ENCODE results near the gene MUC5AC. TPM values are rescaled to one million over a fixed set of nuclear protein-coding genes. Genes with fewer than 3 reads are reported as not detected.
"Not testable (repeated sequence)": the region's sequence is repeated elsewhere in the genome, so short reads cannot be mapped to it uniquely, and the experiment has no call there.

MUC5AC gene
- total RNA-seq, 1 donor from 2014 or later = not detected

- Histone ChIP-seq H3K4me3 (ENCODE audit: low read depth, low read length) (no peak overlapping the region), H3K36me3 (ENCODE audit: control insufficient read depth, insufficient read depth, low read length) (no peaks in the 10 kb centered on the region), H3K27me3 (ENCODE audit: control insufficient read depth, insufficient read depth, low read length) (no peaks in the 10 kb centered on the region)
- TF ChIP-seq CTCF (IDR thresholded peaks at IDR 0.05; ENCODE audit: insufficient read depth, low read length, poor library complexity, severe bottlenecking) = no peak
- DNase-seq (ENCODE audit: low read depth) = no peak
These were observed 4.9 kb downstream of the MUC5AC start for GRCh38 chr11:1162491-1163311.

DNA sequence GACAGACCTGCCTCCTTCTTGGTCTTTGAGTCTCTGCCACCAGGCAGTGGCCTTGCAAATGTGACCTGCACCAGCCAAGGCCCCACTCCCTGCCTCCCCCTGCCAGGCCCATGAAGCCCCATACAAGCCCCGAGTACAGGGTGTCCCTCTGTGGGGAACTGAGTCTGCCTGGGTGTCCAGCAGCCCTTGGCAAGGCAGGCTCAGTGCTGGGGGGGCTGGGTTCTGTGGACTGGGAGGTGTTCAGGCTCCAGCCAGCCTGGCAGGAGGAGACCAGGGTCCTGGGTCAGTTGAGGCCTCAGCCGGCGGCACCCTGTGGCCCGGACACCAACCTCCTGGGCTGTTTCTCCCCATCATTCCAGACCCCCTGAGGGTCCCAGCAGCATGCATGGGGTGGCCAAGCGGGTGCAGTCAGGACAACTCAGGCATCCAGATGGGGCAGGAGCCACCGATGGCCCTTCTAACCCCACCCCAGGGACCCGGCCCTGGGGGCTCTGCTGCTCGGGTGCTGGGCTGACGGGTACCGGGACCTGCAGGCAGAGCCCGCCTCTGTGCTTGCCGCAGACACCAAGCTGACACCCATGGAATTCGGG, 5.7 kb downstream of the MUC5AC start:
- DNase-seq (ENCODE audit: low read depth) = no peak
- no peak overlapping the region for H3K4me3 ChIP-seq (ENCODE audit: low read depth, low read length)
- H3K36me3 ChIP-seq (ENCODE audit: control insufficient read depth, insufficient read depth, low read length) = no peaks in the 10 kb centered on the region
- TF ChIP-seq CTCF (IDR thresholded peaks at IDR 0.05; ENCODE audit: insufficient read depth, low read length, poor library complexity, severe bottlenecking) = no peak
- H3K27me3 ChIP-seq (ENCODE audit: control insufficient read depth, insufficient read depth, low read length) = no peaks in the 10 kb centered on the region

DNA sequence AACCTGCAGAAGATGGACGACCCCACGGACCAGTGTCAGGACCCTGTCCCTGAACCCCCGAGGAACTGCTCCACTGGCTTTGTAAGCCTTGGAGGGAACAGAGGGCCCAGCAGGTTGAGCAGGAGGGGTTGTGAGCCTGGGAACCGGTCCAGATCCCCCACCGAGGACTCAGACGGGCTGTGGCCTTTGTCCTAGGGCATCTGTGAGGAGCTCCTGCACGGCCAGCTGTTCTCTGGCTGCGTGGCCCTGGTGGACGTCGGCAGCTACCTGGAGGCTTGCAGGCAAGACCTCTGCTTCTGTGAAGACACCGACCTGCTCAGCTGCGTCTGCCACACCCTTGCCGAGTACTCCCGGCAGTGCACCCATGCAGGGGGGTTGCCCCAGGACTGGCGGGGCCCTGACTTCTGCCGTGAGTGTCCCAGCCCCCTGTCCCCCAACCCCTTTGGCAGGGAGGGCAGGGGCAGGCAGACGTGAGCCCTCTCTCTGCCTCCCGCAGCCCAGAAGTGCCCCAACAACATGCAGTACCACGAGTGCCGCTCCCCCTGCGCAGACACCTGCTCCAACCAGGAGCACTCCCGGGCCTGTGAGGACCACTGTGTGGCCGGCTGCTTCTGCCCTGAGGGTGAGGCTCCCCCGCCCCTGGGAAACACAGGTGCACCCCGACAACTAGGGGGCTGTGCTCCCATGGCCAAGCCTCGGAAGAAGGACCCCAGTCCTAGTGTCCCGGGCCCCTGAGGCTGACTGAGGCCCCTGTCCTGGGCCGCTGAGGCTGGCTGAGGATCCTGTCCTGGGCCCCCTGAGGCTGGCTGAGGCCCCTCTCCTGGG, 6.4 kb downstream of the MUC5AC start:
- Histone ChIP-seq H3K36me3 (ENCODE audit: control insufficient read depth, insufficient read depth, low read length) (no peaks in the 10 kb centered on the region), H3K4me3 (ENCODE audit: low read depth, low read length) (no peak overlapping the region), H3K27me3 (ENCODE audit: control insufficient read depth, insufficient read depth, low read length) (no peaks in the 10 kb centered on the region)
- no peak for DNase-seq (ENCODE audit: low read depth)
- TF ChIP-seq CTCF (IDR thresholded peaks at IDR 0.05; ENCODE audit: insufficient read depth, low read length, poor library complexity, severe bottlenecking) = no peak

- not testable (repeated sequence) for H3K36me3 ChIP-seq (ENCODE audit: control insufficient read depth, insufficient read depth, low read length); H3K27me3 ChIP-seq (ENCODE audit: control insufficient read depth, insufficient read depth, low read length); H3K4me3 ChIP-seq (ENCODE audit: low read depth, low read length); DNase-seq (ENCODE audit: low read depth)
These were observed 7.1 kb downstream of the MUC5AC start for GRCh38 chr11:1164779-1165255.

DNA sequence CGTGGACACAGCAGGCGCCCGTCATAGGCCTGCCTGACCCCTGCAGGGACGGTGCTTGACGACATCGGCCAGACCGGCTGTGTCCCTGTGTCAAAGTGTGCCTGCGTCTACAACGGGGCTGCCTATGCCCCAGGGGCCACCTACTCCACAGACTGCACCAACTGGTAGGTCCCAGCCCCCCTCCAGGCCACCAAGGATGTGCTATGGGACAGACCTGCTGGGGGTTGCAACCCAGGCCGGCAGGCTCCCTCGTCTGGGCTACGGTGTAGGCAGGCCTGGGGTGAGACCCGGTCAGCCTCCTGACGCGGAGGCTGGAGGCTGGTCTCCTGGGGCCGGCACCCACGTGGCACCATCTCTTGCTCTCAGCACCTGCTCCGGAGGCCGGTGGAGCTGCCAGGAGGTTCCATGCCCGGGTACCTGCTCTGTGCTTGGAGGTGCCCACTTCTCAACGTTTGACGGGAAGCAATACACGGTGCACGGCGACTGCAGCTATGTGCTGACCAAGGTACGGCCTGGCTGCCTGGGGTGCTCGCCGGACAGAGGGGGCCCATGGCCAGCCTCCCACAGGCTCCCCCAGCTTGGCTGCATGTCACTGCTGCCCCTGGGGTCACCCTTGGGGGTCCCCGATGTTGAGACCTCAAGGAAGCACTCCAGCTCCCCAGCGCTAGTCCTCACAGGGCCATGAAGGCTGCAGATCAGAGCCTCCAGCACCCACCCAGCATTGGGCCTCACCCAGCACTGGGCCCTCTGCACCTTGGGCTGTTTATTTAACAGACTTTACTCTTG, 7.7 kb downstream of the MUC5AC start:
- no peak overlapping the region for H3K4me3 ChIP-seq (ENCODE audit: low read depth, low read length)
- TF ChIP-seq CTCF (IDR thresholded peaks at IDR 0.05; ENCODE audit: insufficient read depth, low read length, poor library complexity, severe bottlenecking) = no peak
- no peak for DNase-seq (ENCODE audit: low read depth)
- no peaks in the 10 kb centered on the region for H3K36me3 ChIP-seq (ENCODE audit: control insufficient read depth, insufficient read depth, low read length)
- no peaks in the 10 kb centered on the region for H3K27me3 ChIP-seq (ENCODE audit: control insufficient read depth, insufficient read depth, low read length)

All from kidney epithelial cell (primary cell).